IMR-90 (cell line): Measurements from ENCODE around the gene GRB14. TPM values are rescaled to one million over a fixed set of nuclear protein-coding genes. Genes with fewer than 3 reads are reported as not detected.

ENCODE experiments used
- ATAC-seq: fragments of 200-7000 bp; cut with Tn5 transposase; 2 replicates; pipeline ENCODE4 v1.9.1; 2020; ENCODE audit warnings: low read depth, mild to moderate bottlenecking, moderate library complexity
- BruUV-seq: library from RNA; stranded (reverse); fragments of 400-500 nt; replicated peaks from 2 replicates; lab custom pipeline; 2021; lab: Mats Ljungman, UMichigan
- CTCF ChIA-PET: fragments of 300-600 bp; formaldehyde crosslinking; extraction: SDS; loops from one replicate; lab custom pipeline; 2021; ENCODE audit warnings: antibody characterized with exemption; lab: Yijun Ruan, JAX
- POLR2A ChIA-PET: fragments of 300-600 bp; sonication (Branson Sonifier 250); formaldehyde crosslinking; loops from one replicate; lab custom pipeline; 2022; ENCODE audit warnings: antibody characterized with exemption; ENCODE audit not compliant: unreplicated experiment; lab: Charles Lee
- DNase-seq: peaks from one replicate; pipeline ENCODE4 v3.0.0; 2013
- H2AFZ ChIP-seq: replicated peaks from 2 replicates; pipeline ENCODE3; 2013; ENCODE audit warnings: low read length, mild to moderate bottlenecking; ENCODE audit not compliant: poor library complexity
- H2AK5ac ChIP-seq: 2 replicates; pipeline ENCODE4 v1.6.1; 2013; ENCODE audit warnings: low read depth, low read length, inconsistent platforms
- H2AK9ac ChIP-seq: replicated peaks from 2 replicates; pipeline ENCODE3; 2013; ENCODE audit warnings: mild to moderate bottlenecking, low read depth, low read length, moderate library complexity; ENCODE audit not compliant: poor library complexity
- H2BK120ac ChIP-seq: 2 replicates; pipeline ENCODE4 v1.6.1; 2013; ENCODE audit warnings: low read depth, low read length, inconsistent platforms
- H2BK15ac ChIP-seq: 3 replicates; pipeline ENCODE4 v1.6.1; 2013; ENCODE audit warnings: low read depth, low read length, inconsistent platforms
- H2BK20ac ChIP-seq: 2 replicates; pipeline ENCODE4 v1.6.1; 2013; ENCODE audit warnings: low read depth, mild to moderate bottlenecking, inconsistent platforms, low read length, moderate library complexity
- H2BK5ac ChIP-seq: 2 replicates; pipeline ENCODE4 v1.6.1; 2013; ENCODE audit warnings: mild to moderate bottlenecking, low read depth, low read length, inconsistent platforms; ENCODE audit not compliant: poor library complexity, severe bottlenecking
- H3K14ac ChIP-seq: replicated peaks from 2 replicates; pipeline ENCODE4 v1.6.1; 2013; ENCODE audit warnings: low read depth, low read length, inconsistent platforms
- H3K18ac ChIP-seq: 2 replicates; pipeline ENCODE4 v1.6.1; 2013; ENCODE audit warnings: low read depth, low read length, control low read depth
- H3K23ac ChIP-seq: 2 replicates; pipeline ENCODE4 v1.6.1; 2013; ENCODE audit warnings: low read depth, low read length, inconsistent platforms
- H3K27ac ChIP-seq: 2 replicates; pipeline ENCODE4 v1.5.1; 2013; ENCODE audit warnings: mild to moderate bottlenecking, control low read depth, low read length; ENCODE audit not compliant: insufficient read depth
- H3K27me3 ChIP-seq: 2 replicates; pipeline ENCODE4 v1.6.1; 2013; ENCODE audit warnings: low read length; ENCODE audit not compliant: control insufficient read depth, insufficient read depth
- H3K36me3 ChIP-seq: 2 replicates; pipeline ENCODE4 v1.6.1; 2013; ENCODE audit warnings: low read length, mixed read lengths; ENCODE audit not compliant: control insufficient read depth, insufficient read depth
- H3K4ac ChIP-seq: 2 replicates; pipeline ENCODE4 v1.6.1; 2013; ENCODE audit warnings: low read depth, low read length, inconsistent platforms
- H3K4me1 ChIP-seq: 2 replicates; pipeline ENCODE4 v1.6.1; 2013; ENCODE audit warnings: low read length, mixed read lengths; ENCODE audit not compliant: control insufficient read depth, insufficient read depth
- H3K4me2 ChIP-seq: 2 replicates; pipeline ENCODE4 v1.6.1; 2013; ENCODE audit warnings: low read depth, mild to moderate bottlenecking, control low read depth, low read length, moderate library complexity
- H3K4me3 ChIP-seq: 2 replicates; pipeline ENCODE4 v1.5.1; 2013; ENCODE audit warnings: low read depth, mild to moderate bottlenecking, control low read depth, low read length, moderate library complexity; ENCODE audit not compliant: insufficient read depth
- H3K56ac ChIP-seq: 2 replicates; pipeline ENCODE4 v1.6.1; 2013; ENCODE audit warnings: low read length, inconsistent platforms; ENCODE audit not compliant: insufficient read depth; ENCODE audit errors: extremely low read depth
- H3K79me1 ChIP-seq, 2 experiments: 2 replicates each; pipeline ENCODE4 v1.6.1; 2013; ENCODE audit warnings: low read length in 2 of 2, inconsistent platforms in 1 of 2, low read depth in 1 of 2
- H3K9ac ChIP-seq: 2 replicates; pipeline ENCODE4 v1.6.1; 2013; ENCODE audit warnings: low read depth, low read length, control low read depth
- H3K9me1 ChIP-seq: 2 replicates; pipeline ENCODE4 v1.6.1; 2013; ENCODE audit warnings: low read length, inconsistent platforms; ENCODE audit not compliant: insufficient read depth
- H3K9me3 ChIP-seq: 2 replicates; pipeline ENCODE4 v1.6.1; 2013; ENCODE audit warnings: low read length; ENCODE audit not compliant: control insufficient read depth, insufficient read depth
- H4K20me1 ChIP-seq: 2 replicates; pipeline ENCODE4 v1.6.1; 2013; ENCODE audit warnings: low read length, inconsistent platforms; ENCODE audit not compliant: insufficient read depth
- H4K5ac ChIP-seq: 2 replicates; pipeline ENCODE4 v1.6.1; 2013; ENCODE audit warnings: mild to moderate bottlenecking, low read depth, low read length, control low read depth
- H4K8ac ChIP-seq, 2 experiments: 2 replicates each; pipeline ENCODE4 v1.6.1; 2013; ENCODE audit warnings: low read depth in 2 of 2, low read length in 2 of 2, control low read depth in 1 of 2, inconsistent platforms in 1 of 2
- H4K91ac ChIP-seq: 2 replicates; pipeline ENCODE4 v1.6.1; 2013; ENCODE audit warnings: low read depth, low read length, inconsistent platforms; ENCODE audit not compliant: insufficient read depth
- BHLHE40 ChIP-seq: fragments of 150-350 bp; IDR thresholded peaks from 2 replicates; pipeline ENCODE4 v1.6.1; 2016; ENCODE audit warnings: mild to moderate bottlenecking, low read depth, low read length
- CEBPB ChIP-seq: IDR thresholded peaks from 2 replicates; pipeline ENCODE4 v1.6.1; 2012; ENCODE audit warnings: low read depth, low read length, improper control_type of control experiment
- CHD1 ChIP-seq: IDR thresholded peaks from 2 replicates; pipeline ENCODE4 v1.6.1; 2012; ENCODE audit warnings: low read depth, low read length, improper control_type of control experiment
- CTCF ChIP-seq: conservative IDR thresholded peaks from 2 replicates; pipeline ENCODE4 v1.5.1; 2012; ENCODE audit warnings: mild to moderate bottlenecking, low read depth, low read length, improper control_type of control experiment
- ELK1 ChIP-seq: fragments of 150-350 bp; IDR thresholded peaks from 2 replicates; pipeline ENCODE4 v1.6.1; 2016; ENCODE audit warnings: low read depth, mild to moderate bottlenecking, low read length, moderate library complexity, borderline replicate concordance
- FOS ChIP-seq: fragments of 150-350 bp; IDR thresholded peaks from 2 replicates; pipeline ENCODE4 v1.6.1; 2016; ENCODE audit warnings: low read depth, low read length
- MAFK ChIP-seq: IDR thresholded peaks from 2 replicates; pipeline ENCODE4 v1.6.1; 2012; ENCODE audit warnings: low read depth, low read length, improper control_type of control experiment
- MAZ ChIP-seq: IDR thresholded peaks from 2 replicates; pipeline ENCODE4 v1.6.1; 2012; ENCODE audit warnings: low read depth, mild to moderate bottlenecking, low read length, improper control_type of control experiment, moderate library complexity, borderline replicate concordance
- MXI1 ChIP-seq: IDR thresholded peaks from 2 replicates; pipeline ENCODE4 v1.6.1; 2012; ENCODE audit warnings: low read depth, mild to moderate bottlenecking, low read length, moderate library complexity, borderline replicate concordance
- NFE2L2 ChIP-seq: fragments of 150-350 bp; IDR thresholded peaks from 2 replicates; pipeline ENCODE4 v1.6.1; 2016; ENCODE audit warnings: low read depth, mild to moderate bottlenecking, low read length
- POLR2A ChIP-seq: IDR thresholded peaks from 2 replicates; pipeline ENCODE4 v1.6.1; 2012; ENCODE audit warnings: mild to moderate bottlenecking, low read depth, low read length
- RAD21 ChIP-seq: IDR thresholded peaks from 2 replicates; pipeline ENCODE4 v1.6.1; 2012; ENCODE audit warnings: low read length, improper control_type of control experiment
- RCOR1 ChIP-seq: IDR thresholded peaks from 2 replicates; pipeline ENCODE4 v1.6.1; 2012; ENCODE audit warnings: mild to moderate bottlenecking, low read length, improper control_type of control experiment; ENCODE audit not compliant: insufficient replicate concordance
- RFX5 ChIP-seq: IDR thresholded peaks from 2 replicates; pipeline ENCODE4 v1.8.0; 2012; ENCODE audit warnings: low read depth, mild to moderate bottlenecking, low read length, moderate library complexity
- SMC3 ChIP-seq: fragments of 150-350 bp; IDR thresholded peaks from 2 replicates; pipeline ENCODE4 v1.6.1; 2016; ENCODE audit warnings: low read depth, mild to moderate bottlenecking, antibody characterized with exemption, low read length, moderate library complexity
- USF2 ChIP-seq: fragments of 150-350 bp; IDR thresholded peaks from 2 replicates; pipeline ENCODE4 v1.6.1; 2017; ENCODE audit warnings: mild to moderate bottlenecking, antibody characterized with exemption, low read length, low read depth
- WGBS, 2 experiments: methylation state at CpG; one replicate each; pipeline versions ENCODE4 v1.1.5 to v1.1.7; 2013; ENCODE audit warnings: missing lambda C conversion rate in 2 of 2; ENCODE audit not compliant: insufficient read length in 1 of 2; ENCODE audit errors: extremely low coverage in 2 of 2; 5-methylcytosine and 5-hydroxymethylcytosine counted together
- dilution Hi-C: fragments of 300-500 bp; cut with HindIII; formaldehyde crosslinking; loops from one replicate; pipeline ENCODE4 v1.14.3; 2018; ENCODE audit warnings: low sequenced_read_pairs; ENCODE audit not compliant: unreplicated experiment
- in situ Hi-C: fragments of 300-500 bp; cut with MboI; formaldehyde crosslinking; loops from 3 replicates; pipeline ENCODE4 v1.14.3; 2019; ENCODE audit warnings: low sequenced_read_pairs, inconsistent platforms, mixed read lengths
- intact Hi-C: fragments of 100-400 bp; cut with micrococcal nuclease; formaldehyde crosslinking; loops from 2 replicates; pipeline ENCODE4 v1.10.0; 2022
- polyA plus RNA-seq, 3 experiments: library from polyadenylated mRNA; depleted of rRNA; stranded (reverse); fragments of >200 nt; gene quantifications; 2 replicates each; pipeline ENCODE4 v1.2.3, GENCODE V29; 2012; ENCODE audit warnings: low replicate concordance in 1 of 3
- total RNA-seq: library from RNA; depleted of rRNA; stranded (reverse); fragments of >200 nt; gene quantifications from 2 replicates; pipeline ENCODE4 v1.2.3, GENCODE V29; 2012

Gene GRB14
- total and polyA plus RNA-seq, 2 of the 4 experiments (the other 2 are of a cell fraction) = not detected

- no peak for ATAC-seq
- CTCF ChIA-PET = no interaction called here
These were observed 53.8 kb downstream of the GRB14 start for GRCh38 chr2:164567335-164567989.

More at GRCh38 chr2:164567335-164567989, 53.8 kb downstream of the GRB14 start:
- Histone ChIP-seq H3K4ac (no peak overlapping the region), H3K9ac (no peak overlapping the region), H3K4me1 (no peaks in the 10 kb centered on the region), H3K14ac (no peak overlapping the region), H2AK5ac (no peak overlapping the region), H4K5ac (no peak overlapping the region), H3K4me2 (no peak overlapping the region), H2BK20ac (no peak overlapping the region), H4K8ac (no peak overlapping the region), H3K56ac (no peak overlapping the region), H4K20me1 (no peaks in the 10 kb centered on the region), H2BK120ac (no peak overlapping the region), H3K9me3 (no peaks in the 10 kb centered on the region), H4K91ac (no peak overlapping the region), H2BK5ac (no peak overlapping the region), H2AFZ (no peak overlapping the region), H3K18ac (no peak overlapping the region), H2AK9ac (no peak overlapping the region), H3K27me3 (peaks cover 2% of the 10 kb centered on the region; the same call in 1 of the 2 replicates), H3K9me1 (no peaks in the 10 kb centered on the region), H3K36me3 (no peaks in the 10 kb centered on the region), H3K23ac (no peak overlapping the region), H2BK15ac (no peak overlapping the region), H3K27ac (no peak overlapping the region), H3K4me3 (no peak overlapping the region), H3K79me1 (no peaks in the 10 kb centered on the region)
- intact Hi-C loops (no loop called here), in situ Hi-C loops (loop anchor here (10.0 kb wide), 1 partner anchor 147 kb away; no protein-coding TSS in a partner anchor), dilution Hi-C loops (no loop called here)
- TF ChIP-seq POLR2A (no peak), FOS (no peak), MAFK (no peak), MAZ (no peak), USF2 (no peak), CTCF (no peak), RCOR1 (no peak), MXI1 (no peak), CEBPB (no peak), BHLHE40 (no peak), CHD1 (no peak), NFE2L2 (no peak), ELK1 (no peak), RFX5 (no peak), SMC3 (no peak), RAD21 (no peak)
- no TSS peak for BruUV-seq
- DNase-seq = no peak
- no CpG with 5 or more reads among the region's 3 CpGs for WGBS, 2 experiments
- POLR2A ChIA-PET = no interaction called here
